Peyer's patch (tissue), 4 donors: Measurements from ENCODE around the gene FAM200B.

ENCODE experiments used
- CTCF ChIP-seq, 6 experiments: fragments of 450-650 bp in 4 of 6; fragments of 200-600 bp in 2 of 6; sonication (generic) in 1 of 6; IDR thresholded peaks; one replicate each; pipeline ENCODE4 v1.5.1; 2017 to 2019; ENCODE audit warnings: antibody characterized with exemption in 6 of 6, mild to moderate bottlenecking in 3 of 6, moderate library complexity in 1 of 6
- POLR2A ChIP-seq, 2 donors: fragments of 450-650 bp; IDR thresholded peaks; one replicate each; pipeline ENCODE4 v1.5.1; 2017; ENCODE audit warnings: antibody characterized with exemption in 2 of 2, mild to moderate bottlenecking in 2 of 2, moderate library complexity in 2 of 2

DNA sequence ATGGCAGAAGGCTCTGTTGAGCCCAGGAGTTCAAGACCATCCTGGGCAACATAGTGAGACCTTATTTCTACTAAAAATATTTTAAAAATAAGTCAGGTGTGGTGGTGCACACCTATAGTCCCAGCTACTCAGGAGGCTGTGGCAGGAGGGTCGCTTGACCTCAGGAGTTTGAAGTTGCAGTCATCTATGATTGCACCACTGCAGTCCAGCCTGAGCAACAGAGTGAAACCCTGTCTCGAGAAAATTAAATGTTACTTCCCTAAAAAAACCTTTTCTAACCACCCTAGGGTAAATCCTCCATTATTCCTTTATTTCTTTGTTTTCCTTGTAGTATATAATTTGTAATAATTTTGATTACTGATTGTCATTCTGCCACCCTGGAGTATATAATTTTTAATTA is 7.9 kb downstream of the FAM200B start:
- no peak for TF ChIP-seq POLR2A (IDR thresholded peaks at IDR 0.05)
- no peak for TF ChIP-seq CTCF (IDR thresholded peaks at IDR 0.05)
